DOHH2 (cell line): ENCODE measurements around the gene IGDCC3.

Source experiments
- H3F3A ChIP-seq: fragments of 200-600 bp; sonication (generic), shearing (Covaris generic); 2 replicates; pipeline ENCODE4 v1.6.0; 2016; ENCODE audit warnings: antibody characterized with exemption, mild to moderate bottlenecking; ENCODE audit not compliant: control insufficient read depth, insufficient read depth
- H3K27ac ChIP-seq: fragments of 200-600 bp; sonication (generic); 2 replicates; pipeline ENCODE4 v1.5.1; 2014; ENCODE audit warnings: low read depth, mild to moderate bottlenecking, low read length, moderate library complexity
- H3K27me3 ChIP-seq: fragments of 200-600 bp; sonication (generic); 2 replicates; pipeline ENCODE4 v1.6.1; 2014; ENCODE audit warnings: mild to moderate bottlenecking, low read length, mixed read lengths; ENCODE audit not compliant: control insufficient read depth
- H3K36me3 ChIP-seq: fragments of 200-600 bp; sonication (generic); 2 replicates; pipeline ENCODE4 v1.6.1; 2014; ENCODE audit warnings: mild to moderate bottlenecking, low read length, moderate library complexity, mixed read lengths; ENCODE audit not compliant: control insufficient read depth
- H3K4me1 ChIP-seq: fragments of 200-600 bp; sonication (generic); 2 replicates; pipeline ENCODE4 v1.6.1; 2014; ENCODE audit warnings: mild to moderate bottlenecking, low read length, mixed read lengths; ENCODE audit not compliant: control insufficient read depth
- H3K4me2 ChIP-seq: fragments of 200-600 bp; sonication (generic); 2 replicates; pipeline ENCODE4 v1.6.0; 2014; ENCODE audit warnings: mild to moderate bottlenecking, low read length, moderate library complexity
- H3K4me3 ChIP-seq: fragments of 200-600 bp; sonication (generic); 2 replicates; pipeline ENCODE4 v1.5.1; 2014; ENCODE audit warnings: mild to moderate bottlenecking, low read length, mixed read lengths
- H3K79me2 ChIP-seq: fragments of 200-600 bp; sonication (generic); 2 replicates; pipeline ENCODE4 v1.6.1; 2014; ENCODE audit warnings: mild to moderate bottlenecking, low read length, mixed read lengths; ENCODE audit not compliant: control insufficient read depth
- H3K9me2 ChIP-seq: fragments of 200-600 bp; sonication (generic); replicated peaks from 2 replicates; pipeline ENCODE4 v1.6.1; 2014; ENCODE audit warnings: mild to moderate bottlenecking, low read length, mixed read lengths; ENCODE audit not compliant: control insufficient read depth
- H3K9me3 ChIP-seq: fragments of 200-600 bp; sonication (generic); 2 replicates; pipeline ENCODE4 v1.6.1; 2014; ENCODE audit warnings: antibody characterized with exemption, low read length, mixed read lengths; ENCODE audit not compliant: control insufficient read depth, insufficient read depth
- H4K20me1 ChIP-seq: fragments of 200-600 bp; sonication (generic); 2 replicates; pipeline ENCODE4 v1.6.0; 2014; ENCODE audit warnings: low read depth, mild to moderate bottlenecking, antibody characterized with exemption, low read length, moderate library complexity; ENCODE audit not compliant: control insufficient read depth, insufficient read depth
- EZH2phosphoT487 ChIP-seq: fragments of 200-600 bp; sonication (generic); IDR thresholded peaks from 2 replicates; pipeline ENCODE4 v1.6.1; 2017; ENCODE audit warnings: borderline replicate concordance, mild to moderate bottlenecking, antibody characterized with exemption, low read length, moderate library complexity, mixed read lengths
- TF ChIP-seq, protein P1 (sequence below): fragments of 200-600 bp; sonication (generic); IDR thresholded peaks from one replicate; pipeline ENCODE4 v1.5.1; 2014; ENCODE audit warnings: antibody characterized with exemption, mild to moderate bottlenecking, low read depth, low read length; ENCODE audit not compliant: poor library complexity, severe bottlenecking

IGDCC3 gene

GRCh38 chr15:65343374-65343981, 34.3 kb downstream of the IGDCC3 start:
- Histone ChIP-seq H3K4me1 (peaks cover 16% of the 10 kb centered on the region), H3K9me2 (no peaks in the 10 kb centered on the region), H3K9me3 (no peaks in the 10 kb centered on the region), H3F3A (no peaks in the 10 kb centered on the region), H4K20me1 (no peaks in the 10 kb centered on the region), H3K36me3 (no peaks in the 10 kb centered on the region), H3K4me2 (no peak overlapping the region), H3K4me3 (no peak overlapping the region), H3K27ac (no peak overlapping the region), H3K79me2 (no peaks in the 10 kb centered on the region), H3K27me3 (peaks cover 31% of the 10 kb centered on the region)
- no peak for TF ChIP-seq EZH2phosphoT487
- TF ChIP-seq, protein P1, sequence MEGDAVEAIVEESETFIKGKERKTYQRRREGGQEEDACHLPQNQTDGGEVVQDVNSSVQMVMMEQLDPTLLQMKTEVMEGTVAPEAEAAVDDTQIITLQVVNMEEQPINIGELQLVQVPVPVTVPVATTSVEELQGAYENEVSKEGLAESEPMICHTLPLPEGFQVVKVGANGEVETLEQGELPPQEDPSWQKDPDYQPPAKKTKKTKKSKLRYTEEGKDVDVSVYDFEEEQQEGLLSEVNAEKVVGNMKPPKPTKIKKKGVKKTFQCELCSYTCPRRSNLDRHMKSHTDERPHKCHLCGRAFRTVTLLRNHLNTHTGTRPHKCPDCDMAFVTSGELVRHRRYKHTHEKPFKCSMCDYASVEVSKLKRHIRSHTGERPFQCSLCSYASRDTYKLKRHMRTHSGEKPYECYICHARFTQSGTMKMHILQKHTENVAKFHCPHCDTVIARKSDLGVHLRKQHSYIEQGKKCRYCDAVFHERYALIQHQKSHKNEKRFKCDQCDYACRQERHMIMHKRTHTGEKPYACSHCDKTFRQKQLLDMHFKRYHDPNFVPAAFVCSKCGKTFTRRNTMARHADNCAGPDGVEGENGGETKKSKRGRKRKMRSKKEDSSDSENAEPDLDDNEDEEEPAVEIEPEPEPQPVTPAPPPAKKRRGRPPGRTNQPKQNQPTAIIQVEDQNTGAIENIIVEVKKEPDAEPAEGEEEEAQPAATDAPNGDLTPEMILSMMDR = no peak

DNA sequence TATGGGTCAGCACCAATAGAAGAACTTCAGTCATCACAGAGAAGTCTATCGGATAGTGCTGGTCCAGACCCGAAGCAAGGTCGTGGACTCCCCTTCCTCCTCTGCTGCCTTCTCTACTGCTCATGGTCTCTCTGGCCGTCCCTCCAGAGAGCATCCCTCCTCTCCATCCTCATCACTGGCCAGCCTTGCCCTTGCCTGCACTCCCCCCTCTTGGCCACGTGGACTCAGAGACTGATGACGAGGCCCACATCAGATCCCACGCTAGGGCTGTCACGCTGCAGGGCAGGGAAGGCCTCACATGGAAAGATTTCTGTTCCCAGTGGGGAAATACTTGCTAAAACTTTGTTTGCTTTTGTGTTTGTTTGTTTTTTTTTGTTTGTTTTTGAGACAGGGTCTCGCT, 35.3 kb downstream of the IGDCC3 start:
- peaks cover 31% of the 10 kb centered on the region for H3K27me3 ChIP-seq
- no peak overlapping the region for H3K4me2 ChIP-seq
- H4K20me1 ChIP-seq = no peaks in the 10 kb centered on the region
- no peak overlapping the region for H3K4me3 ChIP-seq
- H3K36me3 ChIP-seq = no peaks in the 10 kb centered on the region
- no peaks in the 10 kb centered on the region for H3K79me2 ChIP-seq
- no peak overlapping the region for H3K27ac ChIP-seq
- peaks cover 25% of the 10 kb centered on the region for H3K4me1 ChIP-seq
- H3F3A ChIP-seq = no peaks in the 10 kb centered on the region
- TF ChIP-seq EZH2phosphoT487 = no peak
- TF ChIP-seq, protein P1 = no peak
- H3K9me2 ChIP-seq = no peaks in the 10 kb centered on the region
- H3K9me3 ChIP-seq = no peaks in the 10 kb centered on the region

DNA sequence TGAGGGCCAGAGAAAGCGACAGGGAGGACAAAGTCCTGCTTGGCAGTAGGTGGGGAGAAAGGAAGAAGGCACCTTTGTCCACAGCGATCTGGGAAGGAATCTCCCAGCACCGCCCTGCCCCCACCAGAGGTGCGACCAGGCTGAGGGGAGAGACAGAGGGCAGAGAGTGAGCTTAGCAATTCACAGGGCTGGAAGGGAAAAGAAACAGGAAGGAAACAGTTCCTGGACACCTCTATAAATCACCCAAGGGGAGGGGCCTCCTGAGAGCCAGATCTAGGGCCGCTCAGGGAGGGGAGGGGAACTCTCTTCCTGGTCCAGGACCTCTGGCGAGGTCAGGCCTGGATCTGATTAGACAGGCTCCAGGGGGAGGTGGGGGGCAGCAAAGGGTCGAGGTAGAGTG, 37.9 kb downstream of the IGDCC3 start:
- Histone ChIP-seq H3F3A (0 out of 2 replicates have a peak, but pooled peaks cover 5% of the 10 kb centered on the region), H3K27ac (no peak overlapping the region), H3K36me3 (no peaks in the 10 kb centered on the region), H3K9me2 (no peaks in the 10 kb centered on the region), H3K79me2 (no peaks in the 10 kb centered on the region), H3K9me3 (no peaks in the 10 kb centered on the region), H3K27me3 (peaks cover 21% of the 10 kb centered on the region), H4K20me1 (no peaks in the 10 kb centered on the region), H3K4me2 (peak overlapping the region; percentile 45), H3K4me3 (no peak overlapping the region), H3K4me1 (peaks cover 42% of the 10 kb centered on the region)
- TF ChIP-seq, protein P1 = no peak
- no peak for TF ChIP-seq EZH2phosphoT487

- Histone ChIP-seq H3F3A (0 out of 2 replicates have a peak, but pooled peaks cover 5% of the 10 kb centered on the region), H3K4me1 (peaks cover 46% of the 10 kb centered on the region), H3K36me3 (no peaks in the 10 kb centered on the region), H3K4me3 (no peak overlapping the region), H4K20me1 (no peaks in the 10 kb centered on the region), H3K4me2 (peak overlapping the region; percentile 45), H3K27ac (no peak overlapping the region), H3K79me2 (no peaks in the 10 kb centered on the region), H3K27me3 (peaks cover 17% of the 10 kb centered on the region), H3K9me2 (no peaks in the 10 kb centered on the region), H3K9me3 (no peaks in the 10 kb centered on the region)
- TF ChIP-seq, protein P1 = no peak
- TF ChIP-seq EZH2phosphoT487 = no peak
Observed at GRCh38 chr15:65339416-65339815, 38.4 kb downstream of the IGDCC3 start.
